ENCODE measurements around the gene MMUT. TPM values are rescaled to one million over a fixed set of nuclear protein-coding genes. Genes with fewer than 3 reads are reported as not detected.

Gene MMUT
- total RNA-seq, 1 donor from 2014 or later: 26.4 TPM

GRCh38 chr6:49423817-49424216, 39.2 kb downstream of the MMUT start:
- DNase-seq (ENCODE audit: low spot score, unreplicated experiment): no peak
- Mint-ChIP-seq H3K27me3 (no peaks in the 10 kb centered on the region), H3K36me3 (ENCODE audit: insufficient read depth) (peaks cover 7% of the 10 kb centered on the region), H3K9me3 (ENCODE audit: low read depth) (peaks cover 3% of the 10 kb centered on the region), H3K27ac (no peak overlapping the region), H3K4me3 (ENCODE audit: low read depth) (no peak overlapping the region), H3K4me1 (ENCODE audit: low read depth) (no peaks in the 10 kb centered on the region)
- TF ChIP-seq CTCF (IDR thresholded peaks at IDR 0.05; ENCODE audit: unreplicated experiment): no peak

GRCh38 chr6:49416195-49416594, 46.9 kb downstream of the MMUT start:
- no peak for DNase-seq (ENCODE audit: low spot score, unreplicated experiment)
- TF ChIP-seq CTCF (IDR thresholded peaks at IDR 0.05; ENCODE audit: unreplicated experiment): no peak
- no peaks in the 10 kb centered on the region for H3K36me3 Mint-ChIP-seq (ENCODE audit: insufficient read depth)
- no peak overlapping the region for H3K4me3 Mint-ChIP-seq (ENCODE audit: low read depth)
- H3K4me1 Mint-ChIP-seq (ENCODE audit: low read depth): peaks cover 7% of the 10 kb centered on the region
- no peaks in the 10 kb centered on the region for H3K27me3 Mint-ChIP-seq
- no peaks in the 10 kb centered on the region for H3K9me3 Mint-ChIP-seq (ENCODE audit: low read depth)
- H3K27ac Mint-ChIP-seq: no peak overlapping the region

- no peak overlapping the region for H3K27ac Mint-ChIP-seq
- H3K27me3 Mint-ChIP-seq: no peaks in the 10 kb centered on the region
- H3K4me1 Mint-ChIP-seq (ENCODE audit: low read depth): peaks cover 7% of the 10 kb centered on the region
- DNase-seq (ENCODE audit: low spot score, unreplicated experiment): no peak
- no peaks in the 10 kb centered on the region for H3K9me3 Mint-ChIP-seq (ENCODE audit: low read depth)
- H3K36me3 Mint-ChIP-seq (ENCODE audit: insufficient read depth): no peaks in the 10 kb centered on the region
- no peak for TF ChIP-seq CTCF (IDR thresholded peaks at IDR 0.05; ENCODE audit: unreplicated experiment)
- H3K4me3 Mint-ChIP-seq (ENCODE audit: low read depth): no peak overlapping the region
Observed at GRCh38 chr6:49415358-49415757, 47.7 kb downstream of the MMUT start.

- Mint-ChIP-seq H3K4me3 (ENCODE audit: low read depth) (no peak overlapping the region), H3K4me1 (ENCODE audit: low read depth) (peaks cover 7% of the 10 kb centered on the region), H3K9me3 (ENCODE audit: low read depth) (no peaks in the 10 kb centered on the region), H3K27ac (no peak overlapping the region), H3K27me3 (no peaks in the 10 kb centered on the region), H3K36me3 (ENCODE audit: insufficient read depth) (no peaks in the 10 kb centered on the region)
- TF ChIP-seq CTCF (IDR thresholded peaks at IDR 0.05; ENCODE audit: unreplicated experiment): no peak
- DNase-seq (ENCODE audit: low spot score, unreplicated experiment): no peak
Observed at GRCh38 chr6:49410564-49410963, 52.5 kb downstream of the MMUT start.

- H3K4me1 Mint-ChIP-seq (ENCODE audit: low read depth): peaks cover 4% of the 10 kb centered on the region
- DNase-seq (ENCODE audit: low spot score, unreplicated experiment): peak; percentile 55
- TF ChIP-seq CTCF (IDR thresholded peaks at IDR 0.05; ENCODE audit: unreplicated experiment): peak; percentile 83
- H3K27ac Mint-ChIP-seq: no peak overlapping the region
- H3K9me3 Mint-ChIP-seq (ENCODE audit: low read depth): no peaks in the 10 kb centered on the region
- H3K4me3 Mint-ChIP-seq (ENCODE audit: low read depth): no peak overlapping the region
- H3K27me3 Mint-ChIP-seq: no peaks in the 10 kb centered on the region
- H3K36me3 Mint-ChIP-seq (ENCODE audit: insufficient read depth): no peaks in the 10 kb centered on the region
Observed at GRCh38 chr6:49409951-49410542, 53.0 kb downstream of the MMUT start.
